ENCODE data around the gene TCIRG1.

Gene TCIRG1

DNA sequence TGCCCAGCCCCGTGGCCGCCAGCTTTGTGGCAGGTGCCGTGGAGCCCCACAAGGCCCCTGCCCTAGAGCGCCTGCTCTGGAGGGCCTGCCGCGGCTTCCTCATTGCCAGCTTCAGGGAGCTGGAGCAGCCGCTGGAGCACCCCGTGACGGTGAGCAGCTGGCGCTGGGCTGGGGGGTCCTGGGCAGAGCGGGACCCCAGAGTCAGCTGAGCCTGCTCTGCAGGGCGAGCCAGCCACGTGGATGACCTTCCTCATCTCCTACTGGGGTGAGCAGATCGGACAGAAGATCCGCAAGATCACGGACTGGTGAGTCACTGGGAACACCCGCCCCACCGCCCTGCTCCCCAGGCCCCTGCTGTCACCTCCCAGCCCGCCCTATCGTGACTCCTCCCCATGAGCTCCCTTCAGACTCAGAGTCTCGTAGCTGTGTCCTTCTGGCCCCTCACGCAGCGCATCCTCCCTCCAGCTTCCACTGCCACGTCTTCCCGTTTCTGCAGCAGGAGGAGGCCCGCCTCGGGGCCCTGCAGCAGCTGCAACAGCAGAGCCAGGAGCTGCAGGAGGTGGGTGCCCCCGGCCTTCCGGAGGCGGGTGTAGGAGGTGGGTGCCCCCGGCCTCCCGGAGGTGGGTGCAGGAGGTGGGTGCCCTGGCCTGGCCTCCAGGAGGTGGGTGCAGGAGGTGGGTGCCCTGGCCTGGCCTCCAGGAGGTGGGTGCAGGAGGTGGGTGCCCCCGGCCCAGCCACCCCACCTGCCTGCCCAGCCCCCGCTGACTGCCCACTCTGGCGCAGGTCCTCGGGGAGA, 4.7 kb downstream of the TCIRG1 start:
- H3K4me1 Mint-ChIP-seq (ENCODE audit: low read depth), result peaks cover 3% of the 10 kb centered on the region
- H3K9me3 Mint-ChIP-seq, result no peaks in the 10 kb centered on the region
- no peak overlapping the region for H3K27ac Mint-ChIP-seq
- H3K36me3 Mint-ChIP-seq (ENCODE audit: low read depth), result peaks cover 21% of the 10 kb centered on the region
- H3K4me3 Mint-ChIP-seq, result no peak overlapping the region
- no peaks in the 10 kb centered on the region for H3K27me3 Mint-ChIP-seq (ENCODE audit: low read depth)
- no peak for DNase-seq (ENCODE audit: low spot score)

DNA sequence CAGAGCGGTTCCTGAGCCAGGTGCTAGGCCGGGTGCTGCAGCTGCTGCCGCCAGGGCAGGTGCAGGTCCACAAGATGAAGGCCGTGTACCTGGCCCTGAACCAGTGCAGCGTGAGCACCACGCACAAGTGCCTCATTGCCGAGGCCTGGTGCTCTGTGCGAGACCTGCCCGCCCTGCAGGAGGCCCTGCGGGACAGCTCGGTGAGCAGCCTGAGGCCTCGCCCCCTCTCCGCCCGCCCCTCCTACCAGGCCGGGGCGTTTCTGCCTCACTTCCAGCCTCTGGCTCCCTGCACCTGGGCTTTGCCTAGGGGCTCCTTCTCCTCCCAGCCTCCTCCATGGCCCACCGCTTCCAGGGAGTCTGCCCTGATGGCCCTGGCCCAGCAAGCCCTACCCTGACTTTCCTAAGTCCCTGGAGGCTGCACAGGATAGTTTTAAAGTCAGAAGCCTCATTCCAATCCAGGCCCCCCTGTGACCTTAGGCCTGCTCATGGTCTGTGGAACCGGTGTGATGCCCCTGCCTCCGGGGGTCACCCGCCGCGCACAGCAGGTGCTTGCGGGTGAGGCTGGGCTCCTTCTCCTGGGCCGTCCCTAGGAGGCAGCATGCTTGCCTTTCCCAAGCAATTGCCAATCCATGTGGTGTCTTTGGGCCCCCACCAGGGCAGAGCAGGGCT, 5.5 kb downstream of the TCIRG1 start:
- no peak overlapping the region for H3K4me3 Mint-ChIP-seq
- no peaks in the 10 kb centered on the region for H3K27me3 Mint-ChIP-seq (ENCODE audit: low read depth)
- H3K36me3 Mint-ChIP-seq (ENCODE audit: low read depth), result peaks cover 21% of the 10 kb centered on the region
- H3K27ac Mint-ChIP-seq, result no peak overlapping the region
- H3K9me3 Mint-ChIP-seq, result no peaks in the 10 kb centered on the region
- DNase-seq (ENCODE audit: low spot score), result no peak
- H3K4me1 Mint-ChIP-seq (ENCODE audit: low read depth), result peaks cover 3% of the 10 kb centered on the region

DNA sequence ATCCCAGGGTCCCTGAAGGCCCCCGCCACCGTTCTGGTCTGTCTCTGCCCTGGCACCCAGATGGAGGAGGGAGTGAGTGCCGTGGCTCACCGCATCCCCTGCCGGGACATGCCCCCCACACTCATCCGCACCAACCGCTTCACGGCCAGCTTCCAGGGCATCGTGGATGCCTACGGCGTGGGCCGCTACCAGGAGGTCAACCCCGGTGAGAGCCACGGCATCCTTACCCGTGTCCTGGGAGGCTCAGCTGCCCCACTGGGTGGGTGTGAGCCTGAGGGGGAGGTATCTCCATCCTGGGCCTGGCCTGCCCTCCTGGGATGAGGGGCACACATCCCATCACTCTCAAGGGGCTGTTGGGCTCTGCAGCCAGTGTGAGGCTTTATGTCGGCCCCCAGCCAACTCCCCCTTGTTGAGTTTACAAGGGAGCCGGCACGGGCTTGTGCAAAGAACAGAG, 6.1 kb downstream of the TCIRG1 start:
- Mint-ChIP-seq H3K9me3 (no peaks in the 10 kb centered on the region), H3K4me3 (no peak overlapping the region), H3K4me1 (ENCODE audit: low read depth) (peaks cover 3% of the 10 kb centered on the region), H3K36me3 (ENCODE audit: low read depth) (peaks cover 21% of the 10 kb centered on the region), H3K27me3 (ENCODE audit: low read depth) (no peaks in the 10 kb centered on the region), H3K27ac (no peak overlapping the region)
- no peak for DNase-seq (ENCODE audit: low spot score)

DNA sequence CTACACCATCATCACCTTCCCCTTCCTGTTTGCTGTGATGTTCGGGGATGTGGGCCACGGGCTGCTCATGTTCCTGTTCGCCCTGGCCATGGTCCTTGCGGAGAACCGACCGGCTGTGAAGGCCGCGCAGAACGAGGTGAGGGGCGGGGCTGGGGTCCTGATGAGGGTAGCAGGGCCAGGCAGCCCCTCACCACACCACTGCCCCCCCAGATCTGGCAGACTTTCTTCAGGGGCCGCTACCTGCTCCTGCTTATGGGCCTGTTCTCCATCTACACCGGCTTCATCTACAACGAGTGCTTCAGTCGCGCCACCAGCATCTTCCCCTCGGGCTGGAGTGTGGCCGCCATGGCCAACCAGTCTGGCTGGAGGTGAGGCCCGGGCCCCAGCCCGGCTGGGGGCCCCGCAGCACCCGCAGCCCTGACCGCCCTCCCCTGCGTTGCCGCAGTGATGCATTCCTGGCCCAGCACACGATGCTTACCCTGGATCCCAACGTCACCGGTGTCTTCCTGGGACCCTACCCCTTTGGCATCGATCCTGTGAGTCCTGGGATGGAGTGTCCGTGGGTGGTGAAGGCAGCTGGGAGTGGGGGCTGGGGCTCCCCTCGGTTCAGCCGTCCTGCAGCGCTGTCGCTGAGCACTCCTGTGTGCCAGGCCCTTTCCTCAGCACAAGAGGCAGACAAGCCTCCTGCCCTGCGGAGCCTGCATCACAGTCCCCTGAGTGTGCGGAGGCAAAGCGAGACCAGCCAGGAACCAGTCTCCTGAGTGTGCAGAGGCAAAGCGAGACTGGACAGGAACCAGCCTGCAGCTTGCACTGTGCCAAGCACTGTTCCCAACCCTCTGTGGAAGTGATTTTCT, 8.8 kb downstream of the TCIRG1 start:
- no peaks in the 10 kb centered on the region for H3K27me3 Mint-ChIP-seq (ENCODE audit: low read depth)
- H3K4me3 Mint-ChIP-seq, result no peak overlapping the region
- no peaks in the 10 kb centered on the region for H3K4me1 Mint-ChIP-seq (ENCODE audit: low read depth)
- no peaks in the 10 kb centered on the region for H3K9me3 Mint-ChIP-seq
- no peak for DNase-seq (ENCODE audit: low spot score)
- no peak overlapping the region for H3K27ac Mint-ChIP-seq
- peaks cover 31% of the 10 kb centered on the region for H3K36me3 Mint-ChIP-seq (ENCODE audit: low read depth)

DNA sequence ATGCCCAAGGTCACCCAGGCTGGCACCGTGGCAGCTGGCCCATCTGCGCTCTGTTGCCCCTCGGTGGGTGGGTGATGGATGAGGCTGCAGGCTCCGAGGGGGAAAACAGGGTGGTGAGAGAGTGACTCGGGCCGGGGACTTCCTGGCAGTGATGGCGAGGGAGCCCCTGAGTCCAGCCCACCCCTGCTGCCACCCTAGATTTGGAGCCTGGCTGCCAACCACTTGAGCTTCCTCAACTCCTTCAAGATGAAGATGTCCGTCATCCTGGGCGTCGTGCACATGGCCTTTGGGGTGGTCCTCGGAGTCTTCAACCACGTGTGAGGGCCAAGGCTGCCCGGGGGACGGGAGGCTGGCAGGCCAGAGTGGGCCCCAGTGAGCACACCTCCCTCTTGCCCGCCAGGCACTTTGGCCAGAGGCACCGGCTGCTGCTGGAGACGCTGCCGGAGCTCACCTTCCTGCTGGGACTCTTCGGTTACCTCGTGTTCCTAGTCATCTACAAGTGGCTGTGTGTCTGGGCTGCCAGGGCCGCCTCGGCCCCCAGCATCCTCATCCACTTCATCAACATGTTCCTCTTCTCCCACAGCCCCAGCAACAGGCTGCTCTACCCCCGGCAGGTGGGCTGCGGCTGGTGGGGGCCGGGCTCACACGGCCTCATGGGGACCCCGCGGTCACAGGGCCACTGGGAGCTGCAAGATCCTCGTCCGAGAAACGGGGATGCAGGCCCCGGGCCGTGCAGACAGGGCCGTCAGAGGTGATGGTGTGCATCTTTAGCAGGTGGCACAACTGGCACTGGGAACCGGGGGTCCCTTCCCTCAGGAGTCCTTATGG, 10.1 kb downstream of the TCIRG1 start:
- Mint-ChIP-seq H3K9me3 (no peaks in the 10 kb centered on the region), H3K27me3 (ENCODE audit: low read depth) (no peaks in the 10 kb centered on the region), H3K4me1 (ENCODE audit: low read depth) (no peaks in the 10 kb centered on the region), H3K36me3 (ENCODE audit: low read depth) (peaks cover 39% of the 10 kb centered on the region), H3K27ac (no peak overlapping the region), H3K4me3 (no peak overlapping the region)
- DNase-seq (ENCODE audit: low spot score), result no peak

DNA sequence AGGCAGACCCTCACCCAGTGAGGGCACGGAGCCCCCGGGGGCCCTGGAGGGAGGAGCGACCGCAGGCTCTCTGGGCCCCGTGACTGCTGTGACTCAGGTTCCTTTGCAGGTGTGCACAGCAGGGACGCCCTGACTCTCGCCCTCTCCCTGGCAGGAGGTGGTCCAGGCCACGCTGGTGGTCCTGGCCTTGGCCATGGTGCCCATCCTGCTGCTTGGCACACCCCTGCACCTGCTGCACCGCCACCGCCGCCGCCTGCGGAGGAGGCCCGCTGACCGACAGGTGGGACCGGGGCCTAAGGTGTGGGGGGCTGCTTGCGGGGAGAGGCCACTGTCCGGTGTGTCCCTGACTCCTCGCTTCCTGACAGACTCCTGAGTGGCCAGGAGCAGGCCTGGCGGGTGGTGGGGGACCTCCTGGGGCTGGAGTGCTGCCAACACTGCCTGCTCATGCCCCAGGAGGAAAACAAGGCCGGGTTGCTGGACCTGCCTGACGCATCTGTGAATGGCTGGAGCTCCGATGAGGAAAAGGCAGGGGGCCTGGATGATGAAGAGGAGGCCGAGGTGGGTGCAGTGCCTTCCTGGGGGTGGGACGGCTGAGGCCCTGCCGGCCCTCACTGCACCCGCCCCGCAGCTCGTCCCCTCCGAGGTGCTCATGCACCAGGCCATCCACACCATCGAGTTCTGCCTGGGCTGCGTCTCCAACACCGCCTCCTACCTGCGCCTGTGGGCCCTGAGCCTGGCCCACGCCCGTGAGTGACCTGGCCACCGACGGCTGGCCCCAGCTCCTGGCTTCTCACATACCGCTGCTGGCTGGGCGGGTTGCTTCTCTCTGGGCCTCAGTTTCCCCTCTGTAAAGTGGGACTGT, 10.9 kb downstream of the TCIRG1 start:
- Mint-ChIP-seq H3K36me3 (ENCODE audit: low read depth) (peaks cover 35% of the 10 kb centered on the region), H3K27ac (no peak overlapping the region), H3K4me1 (ENCODE audit: low read depth) (no peaks in the 10 kb centered on the region), H3K9me3 (no peaks in the 10 kb centered on the region), H3K4me3 (no peak overlapping the region), H3K27me3 (ENCODE audit: low read depth) (no peaks in the 10 kb centered on the region)
- no peak for DNase-seq (ENCODE audit: low spot score)

DNA sequence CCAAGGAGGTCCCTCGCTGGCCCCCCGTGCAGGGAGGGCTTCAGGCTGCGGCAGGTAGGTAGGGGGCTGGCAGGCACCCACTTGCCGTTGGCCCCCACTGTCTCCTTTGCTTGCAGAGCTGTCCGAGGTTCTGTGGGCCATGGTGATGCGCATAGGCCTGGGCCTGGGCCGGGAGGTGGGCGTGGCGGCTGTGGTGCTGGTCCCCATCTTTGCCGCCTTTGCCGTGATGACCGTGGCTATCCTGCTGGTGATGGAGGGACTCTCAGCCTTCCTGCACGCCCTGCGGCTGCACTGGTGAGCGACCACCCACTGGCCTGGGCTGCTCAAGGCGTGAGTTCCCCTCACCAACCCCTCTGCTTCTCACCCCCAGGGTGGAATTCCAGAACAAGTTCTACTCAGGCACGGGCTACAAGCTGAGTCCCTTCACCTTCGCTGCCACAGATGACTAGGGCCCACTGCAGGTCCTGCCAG, 11.6 kb downstream of the TCIRG1 start:
- Mint-ChIP-seq H3K36me3 (ENCODE audit: low read depth) (peaks cover 35% of the 10 kb centered on the region), H3K27ac (no peak overlapping the region), H3K4me3 (no peak overlapping the region)

DNA sequence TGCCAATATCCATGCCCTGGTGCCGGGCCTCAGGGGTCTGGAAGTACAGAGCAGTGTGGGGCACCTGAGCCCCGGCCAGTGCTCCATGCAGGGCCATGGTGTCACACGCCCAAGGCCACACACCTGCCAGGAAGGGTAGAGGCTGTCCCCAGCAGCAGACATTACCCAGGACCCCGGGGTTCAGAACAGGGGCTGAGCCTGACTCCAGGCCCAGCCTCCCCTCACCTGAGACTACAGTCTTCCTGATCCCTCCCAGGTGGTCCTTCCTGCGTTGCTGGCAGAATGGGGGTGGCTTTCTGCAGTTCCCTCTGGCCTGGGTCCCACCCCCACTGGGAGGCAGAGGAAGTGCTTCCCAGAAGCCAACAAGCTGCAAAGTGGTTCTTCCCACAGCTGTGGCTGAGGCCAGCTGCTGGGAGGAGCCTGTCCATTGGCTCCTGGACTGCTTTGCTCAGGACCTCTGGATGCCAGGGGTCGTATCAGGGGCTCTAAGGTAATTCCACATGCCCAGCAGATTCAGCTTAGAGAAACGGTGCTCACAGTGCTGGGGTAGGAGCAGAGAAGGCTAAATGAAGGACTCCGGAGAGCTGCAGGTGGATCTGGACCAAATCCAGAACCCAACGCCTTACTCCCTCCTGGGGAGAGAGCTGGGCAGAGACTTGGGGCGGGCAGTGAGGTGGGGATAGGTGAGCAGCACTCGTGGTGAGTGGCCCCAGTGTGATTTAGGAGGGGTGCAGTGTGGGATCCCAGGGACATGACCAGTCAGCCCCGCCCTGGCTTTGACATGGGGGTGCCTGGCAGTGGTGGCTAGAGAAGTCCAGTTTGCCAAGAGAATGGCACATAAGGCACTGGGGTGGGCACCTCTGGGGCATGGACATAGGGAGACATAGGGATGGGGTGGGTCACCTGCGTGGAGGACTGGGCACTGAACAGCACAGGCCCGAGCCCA, 12.6 kb downstream of the TCIRG1 start:
- Mint-ChIP-seq H3K27me3 (ENCODE audit: low read depth) (no peaks in the 10 kb centered on the region), H3K4me3 (no peak overlapping the region), H3K9me3 (no peaks in the 10 kb centered on the region), H3K36me3 (ENCODE audit: low read depth) (peaks cover 31% of the 10 kb centered on the region), H3K4me1 (ENCODE audit: low read depth) (no peaks in the 10 kb centered on the region), H3K27ac (no peak overlapping the region)
- DNase-seq (ENCODE audit: low spot score), result no peak

More for the DNA sequence above, 11.6 kb downstream of the TCIRG1 start:
- Mint-ChIP-seq H3K4me1 (ENCODE audit: low read depth) (no peaks in the 10 kb centered on the region), H3K27me3 (ENCODE audit: low read depth) (no peaks in the 10 kb centered on the region), H3K9me3 (no peaks in the 10 kb centered on the region)
- no peak for DNase-seq (ENCODE audit: low spot score)

DNA sequence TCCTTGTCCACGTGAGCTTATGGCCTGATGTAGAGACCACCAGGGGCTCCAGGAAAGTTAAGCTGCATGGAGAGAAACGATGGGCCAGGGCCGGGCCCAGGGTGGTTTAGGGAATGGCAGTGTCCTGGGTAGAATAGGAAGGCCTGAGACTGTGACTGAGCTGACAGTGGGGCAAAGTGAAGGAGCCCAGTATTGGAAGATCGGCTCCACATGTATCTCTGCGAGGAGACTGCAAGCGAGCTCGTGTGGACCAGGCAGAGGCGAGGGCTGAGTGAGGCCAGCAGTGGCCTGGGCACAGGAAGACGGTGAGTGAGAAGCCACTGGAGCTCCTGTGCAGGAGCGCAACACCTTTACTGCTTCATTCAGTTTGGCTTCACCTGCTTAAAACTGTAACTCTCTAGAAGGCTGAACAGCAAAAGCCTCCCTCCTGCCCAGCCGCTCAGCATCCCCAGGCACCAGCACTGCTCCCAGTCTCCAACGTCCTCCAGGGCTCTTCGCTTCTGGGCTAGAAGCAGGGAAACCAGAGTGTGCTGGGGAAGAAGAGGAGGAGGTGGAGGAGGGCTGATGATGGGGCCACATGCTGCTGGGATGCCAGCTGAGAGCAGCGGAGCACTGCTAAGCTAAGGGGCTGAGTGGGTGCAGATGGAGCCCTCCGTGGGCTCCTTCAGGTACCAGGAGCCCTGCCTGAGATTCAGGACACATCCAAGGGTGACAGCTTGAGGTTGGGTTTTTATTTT, 13.5 kb downstream of the TCIRG1 start:
- no peaks in the 10 kb centered on the region for H3K9me3 Mint-ChIP-seq
- DNase-seq (ENCODE audit: low spot score), result no peak
- H3K36me3 Mint-ChIP-seq (ENCODE audit: low read depth), result peaks cover 29% of the 10 kb centered on the region
- no peaks in the 10 kb centered on the region for H3K4me1 Mint-ChIP-seq (ENCODE audit: low read depth)
- no peak overlapping the region for H3K27ac Mint-ChIP-seq
- no peak overlapping the region for H3K4me3 Mint-ChIP-seq
- H3K27me3 Mint-ChIP-seq (ENCODE audit: low read depth), result no peaks in the 10 kb centered on the region

DNA sequence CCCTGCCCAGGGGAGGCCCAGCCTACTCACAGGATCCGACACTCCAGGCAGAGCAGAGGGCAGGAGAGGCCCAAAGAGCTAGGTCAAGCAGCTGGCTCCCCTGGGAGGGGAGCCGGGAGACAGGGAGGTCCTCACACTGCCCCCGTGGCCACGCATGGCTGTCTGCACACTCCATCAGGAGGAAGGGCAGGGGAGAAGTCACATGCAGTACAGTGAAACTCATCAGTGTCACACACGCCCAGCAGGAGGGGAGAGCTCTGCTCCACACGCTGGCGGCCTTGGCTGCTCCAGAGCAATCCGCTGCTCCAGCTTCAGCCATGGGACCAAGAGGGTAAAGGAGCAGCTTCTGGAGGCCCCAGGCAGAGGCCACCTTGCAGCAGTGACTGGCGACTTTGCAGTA, 14.3 kb downstream of the TCIRG1 start:
- Mint-ChIP-seq H3K4me3 (no peak overlapping the region), H3K9me3 (no peaks in the 10 kb centered on the region), H3K27me3 (ENCODE audit: low read depth) (no peaks in the 10 kb centered on the region), H3K36me3 (ENCODE audit: low read depth) (peaks cover 26% of the 10 kb centered on the region), H3K4me1 (ENCODE audit: low read depth) (no peaks in the 10 kb centered on the region), H3K27ac (no peak overlapping the region)
- no peak for DNase-seq (ENCODE audit: low spot score)

DNA sequence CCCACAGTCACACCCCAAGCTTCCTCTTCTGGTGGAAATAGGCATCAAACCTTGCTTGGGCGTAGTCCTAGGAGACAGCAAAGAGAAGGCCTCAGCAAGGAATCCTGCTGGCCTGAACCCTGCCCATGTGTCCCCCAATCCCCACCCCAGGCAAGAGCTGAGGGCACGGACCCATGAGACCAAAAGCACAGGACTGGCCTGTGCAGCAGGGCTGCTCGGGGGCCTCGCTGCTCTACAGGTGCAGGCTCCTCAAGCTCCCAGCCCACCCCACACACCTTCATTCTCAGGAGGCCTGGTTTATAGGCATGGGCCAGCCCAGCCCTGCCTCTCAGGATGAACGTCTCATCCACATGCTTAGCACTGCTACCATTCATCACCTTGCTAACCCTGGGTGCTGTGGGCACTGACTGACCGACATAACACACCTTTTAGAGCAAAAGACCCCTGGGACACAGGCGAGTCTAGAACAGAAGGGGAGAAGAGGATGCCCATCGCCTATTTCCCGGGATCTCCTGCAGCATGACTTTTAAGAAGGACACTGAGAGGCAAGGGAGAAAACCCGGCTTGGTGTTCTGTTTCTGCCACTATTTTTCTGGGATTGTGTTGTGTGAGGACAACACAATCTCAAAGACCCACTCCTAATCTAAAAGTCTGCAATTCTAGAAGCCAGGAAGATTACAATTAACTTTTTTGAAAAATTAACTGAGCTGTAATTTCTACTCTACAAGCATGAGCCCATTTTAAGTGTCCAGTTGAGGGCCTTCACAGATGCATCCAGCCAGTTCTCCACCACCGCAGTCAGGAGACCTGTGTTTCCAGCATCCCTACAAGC, 15.4 kb downstream of the TCIRG1 start:
- DNase-seq (ENCODE audit: low spot score), result no peak
- H3K36me3 Mint-ChIP-seq (ENCODE audit: low read depth), result peaks cover 23% of the 10 kb centered on the region
- H3K4me1 Mint-ChIP-seq (ENCODE audit: low read depth), result no peaks in the 10 kb centered on the region
- H3K27ac Mint-ChIP-seq, result no peak overlapping the region
- H3K27me3 Mint-ChIP-seq (ENCODE audit: low read depth), result no peaks in the 10 kb centered on the region
- no peaks in the 10 kb centered on the region for H3K9me3 Mint-ChIP-seq
- no peak overlapping the region for H3K4me3 Mint-ChIP-seq

All from T-helper 2 cell treated with Interferon-gamma antibody and Interleukin-4, amounts not matched to agents 5 μg/mL and 100 μg/mL, for 36 hours (primary cell).